OCI-LY1 (cell line): ENCODE results near the gene OR6B2.

Experiments
- H2AFZ ChIP-seq: fragments of 200-600 bp; sonication (generic), shearing (Covaris generic); 2 replicates; pipeline ENCODE4 v1.6.0; 2014; ENCODE audit warnings: antibody characterized with exemption, mild to moderate bottlenecking, low read length
- H3F3A ChIP-seq: fragments of 200-600 bp; sonication (generic), shearing (Covaris generic); 2 replicates; pipeline ENCODE4 v1.6.0; 2014; ENCODE audit warnings: mild to moderate bottlenecking, antibody characterized with exemption, low read length, moderate library complexity; ENCODE audit not compliant: insufficient read depth
- H3K27ac ChIP-seq: fragments of 200-600 bp; sonication (generic); 2 replicates; pipeline ENCODE4 v1.5.1; 2014; ENCODE audit warnings: low read length, mixed run types, mild to moderate bottlenecking, low read depth; ENCODE audit not compliant: poor library complexity, severe bottlenecking
- H3K27me3 ChIP-seq: fragments of 200-600 bp; sonication (generic); 2 replicates; pipeline ENCODE4 v1.6.0; 2014; ENCODE audit warnings: antibody characterized with exemption, mild to moderate bottlenecking, low read length, moderate library complexity; ENCODE audit not compliant: insufficient read depth
- H3K36me3 ChIP-seq: fragments of 200-600 bp; sonication (generic); 2 replicates; pipeline ENCODE4 v1.6.1; 2014; ENCODE audit warnings: mild to moderate bottlenecking, antibody characterized with exemption, low read length, moderate library complexity, mixed read lengths; ENCODE audit not compliant: insufficient read depth
- H3K4me1 ChIP-seq: fragments of 200-600 bp; sonication (generic); 2 replicates; pipeline ENCODE4 v1.5.1; 2014; ENCODE audit warnings: mild to moderate bottlenecking, low read length, moderate library complexity; ENCODE audit not compliant: insufficient read depth, severe bottlenecking
- H3K4me2 ChIP-seq: fragments of 200-600 bp; sonication (generic), shearing (Covaris generic); 2 replicates; pipeline ENCODE4 v1.6.1; 2014; ENCODE audit warnings: low read length
- H3K4me3 ChIP-seq: fragments of 200-600 bp; sonication (generic); 2 replicates; pipeline ENCODE4 v1.5.1; 2014; ENCODE audit warnings: low read length, low read depth, mild to moderate bottlenecking, mixed read lengths; ENCODE audit not compliant: poor library complexity, severe bottlenecking
- H3K79me2 ChIP-seq: fragments of 200-600 bp; shearing (Covaris generic); 2 replicates; pipeline ENCODE4 v1.6.1; 2016; ENCODE audit warnings: mixed run types, low read length, mixed read lengths; ENCODE audit not compliant: insufficient read depth
- H3K9ac ChIP-seq: fragments of 200-600 bp; sonication (generic), shearing (Covaris generic); 2 replicates; pipeline ENCODE4 v1.6.1; 2014; ENCODE audit warnings: mild to moderate bottlenecking, low read length, mixed read lengths
- H3K9me2 ChIP-seq: fragments of 200-600 bp; sonication (generic), shearing (Covaris generic); 2 replicates; pipeline ENCODE4 v1.6.1; 2014; ENCODE audit warnings: low read depth, mild to moderate bottlenecking, low read length, mixed read lengths
- H3K9me3 ChIP-seq: fragments of 200-600 bp; shearing (Covaris generic); 2 replicates; pipeline ENCODE4 v1.6.1; 2014; ENCODE audit warnings: low read length, mixed read lengths
- H4K20me1 ChIP-seq: fragments of 200-600 bp; sonication (generic), shearing (Covaris generic); 2 replicates; pipeline ENCODE4 v1.6.0; 2016; ENCODE audit warnings: mild to moderate bottlenecking, low read length; ENCODE audit not compliant: insufficient read depth
- EZH2 ChIP-seq: fragments of 200-600 bp; sonication (generic), shearing (Covaris generic); IDR thresholded peaks from 2 replicates; pipeline ENCODE4 v1.8.0; 2017; ENCODE audit warnings: borderline replicate concordance, mixed run types, mild to moderate bottlenecking, antibody characterized with exemption, low read length, moderate library complexity, mixed read lengths
- TF ChIP-seq, protein P1 (sequence below): fragments of 200-600 bp; sonication (generic), shearing (Covaris generic); IDR thresholded peaks from 2 replicates; pipeline ENCODE4 v1.5.1; 2017; ENCODE audit warnings: mild to moderate bottlenecking, antibody characterized with exemption, low read length, moderate library complexity, mixed read lengths

OR6B2 gene

GRCh38 chr2:240053173-240054155 is 23.2 kb upstream of the OR6B2 start, which contains the start of gene OR6B3:
TSS of gene OR6B3 (minus strand) at chr2:240053521.
- Histone ChIP-seq H3K4me1 (no peaks in the 10 kb centered on the region), H3K9ac (no peak within 1 kb of the TSS), H3K4me3 (no peak within 1 kb of the TSS), H3F3A (no peaks in the 10 kb centered on the region), H3K27ac (no peak within 1 kb of the TSS), H4K20me1 (no peaks in the 10 kb centered on the region), H3K27me3 (no peaks in the 10 kb centered on the region; the same call in 1 of the 2 replicates), H3K9me2 (no peaks in the 10 kb centered on the region), H2AFZ (no peak within 1 kb of the TSS), H3K4me2 (no peak within 1 kb of the TSS), H3K9me3 (no peaks in the 10 kb centered on the region), H3K36me3 (no peaks in the 10 kb centered on the region), H3K79me2 (no peaks in the 10 kb centered on the region)
- TF ChIP-seq EZH2 = no peak
- TF ChIP-seq, protein P1, sequence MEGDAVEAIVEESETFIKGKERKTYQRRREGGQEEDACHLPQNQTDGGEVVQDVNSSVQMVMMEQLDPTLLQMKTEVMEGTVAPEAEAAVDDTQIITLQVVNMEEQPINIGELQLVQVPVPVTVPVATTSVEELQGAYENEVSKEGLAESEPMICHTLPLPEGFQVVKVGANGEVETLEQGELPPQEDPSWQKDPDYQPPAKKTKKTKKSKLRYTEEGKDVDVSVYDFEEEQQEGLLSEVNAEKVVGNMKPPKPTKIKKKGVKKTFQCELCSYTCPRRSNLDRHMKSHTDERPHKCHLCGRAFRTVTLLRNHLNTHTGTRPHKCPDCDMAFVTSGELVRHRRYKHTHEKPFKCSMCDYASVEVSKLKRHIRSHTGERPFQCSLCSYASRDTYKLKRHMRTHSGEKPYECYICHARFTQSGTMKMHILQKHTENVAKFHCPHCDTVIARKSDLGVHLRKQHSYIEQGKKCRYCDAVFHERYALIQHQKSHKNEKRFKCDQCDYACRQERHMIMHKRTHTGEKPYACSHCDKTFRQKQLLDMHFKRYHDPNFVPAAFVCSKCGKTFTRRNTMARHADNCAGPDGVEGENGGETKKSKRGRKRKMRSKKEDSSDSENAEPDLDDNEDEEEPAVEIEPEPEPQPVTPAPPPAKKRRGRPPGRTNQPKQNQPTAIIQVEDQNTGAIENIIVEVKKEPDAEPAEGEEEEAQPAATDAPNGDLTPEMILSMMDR = no peak

DNA sequence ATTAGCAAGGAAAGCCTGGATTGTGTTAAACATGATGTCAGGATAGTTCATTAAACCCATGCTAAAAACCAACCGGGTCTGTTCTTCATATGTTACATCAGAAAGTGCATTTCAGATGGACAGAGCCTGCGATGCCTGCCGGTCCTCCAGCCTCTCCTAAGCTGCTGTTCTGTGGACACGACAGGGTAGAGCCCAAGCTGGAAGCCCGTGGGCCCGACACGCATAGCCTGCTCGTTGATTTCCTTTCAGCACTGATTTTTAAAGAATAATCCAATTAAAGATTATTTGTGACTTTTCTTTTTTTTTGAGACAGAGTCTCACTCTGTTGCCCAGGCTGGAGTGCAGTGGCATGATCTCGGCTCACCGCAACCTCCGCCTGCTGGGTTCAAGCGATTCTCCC is 22.3 kb upstream of the OR6B2 start:
- H3K9ac ChIP-seq = no peak overlapping the region
- no peaks in the 10 kb centered on the region for H3K4me1 ChIP-seq
- no peak for TF ChIP-seq EZH2
- TF ChIP-seq, protein P1 = no peak
- H4K20me1 ChIP-seq = no peaks in the 10 kb centered on the region
- H3K9me3 ChIP-seq = no peaks in the 10 kb centered on the region
- H3F3A ChIP-seq = no peaks in the 10 kb centered on the region
- no peaks in the 10 kb centered on the region for H3K36me3 ChIP-seq
- no peak overlapping the region for H3K4me2 ChIP-seq
- H2AFZ ChIP-seq = no peak overlapping the region
- no peaks in the 10 kb centered on the region for H3K9me2 ChIP-seq
- H3K79me2 ChIP-seq = no peaks in the 10 kb centered on the region
- H3K27ac ChIP-seq = no peak overlapping the region
- no peaks in the 10 kb centered on the region for H3K27me3 ChIP-seq
- no peak overlapping the region for H3K4me3 ChIP-seq

DNA sequence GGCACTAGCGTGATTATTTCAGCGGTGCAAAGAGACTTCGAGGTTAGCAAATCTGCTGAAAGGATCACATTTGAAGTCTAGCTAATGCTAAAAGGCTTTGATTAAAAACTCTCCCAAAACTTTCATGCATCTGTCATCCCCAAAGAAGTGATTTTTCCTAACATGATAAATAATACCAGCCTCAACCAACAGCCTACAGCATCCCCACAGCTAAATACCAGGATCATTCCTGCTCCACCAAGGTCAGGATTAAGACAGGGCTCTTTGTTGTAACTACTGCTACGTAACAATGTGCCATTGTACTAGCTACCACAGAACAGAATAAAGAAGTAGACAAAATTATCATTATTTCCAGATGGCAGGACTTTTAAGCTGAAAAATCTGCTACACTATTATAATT is 21.5 kb upstream of the OR6B2 start:
- Histone ChIP-seq H3K27ac (no peak overlapping the region), H3K27me3 (no peaks in the 10 kb centered on the region), H3K36me3 (no peaks in the 10 kb centered on the region), H3K4me1 (no peaks in the 10 kb centered on the region), H3K79me2 (no peaks in the 10 kb centered on the region), H3K9me2 (no peaks in the 10 kb centered on the region), H3K4me3 (no peak overlapping the region), H2AFZ (no peak overlapping the region), H3F3A (no peaks in the 10 kb centered on the region), H3K4me2 (no peak overlapping the region), H4K20me1 (no peaks in the 10 kb centered on the region), H3K9ac (no peak overlapping the region), H3K9me3 (no peaks in the 10 kb centered on the region)
- TF ChIP-seq, protein P1 = no peak
- TF ChIP-seq EZH2 = no peak
